Stimulated activated CD4-positive, alpha-beta T cell treated with anti-CD3 and anti-CD28 coated beads, Interleukin-1b, Interleukin-23, amount 100 ng/mL, for 4 hours (primary cell): Measurements from ENCODE around the gene LMBRD1.
"Not testable (repeated sequence)": the region's sequence is repeated elsewhere in the genome, so short reads cannot be mapped to it uniquely, and the experiment has no call there.

Experiments used
- DNase-seq, 2 donors: peaks; one replicate each; pipeline ENCODE4 v3.0.0-alpha.2; 2020; ENCODE audit warnings: low read depth in 2 of 2

The LMBRD1 gene

DNA sequence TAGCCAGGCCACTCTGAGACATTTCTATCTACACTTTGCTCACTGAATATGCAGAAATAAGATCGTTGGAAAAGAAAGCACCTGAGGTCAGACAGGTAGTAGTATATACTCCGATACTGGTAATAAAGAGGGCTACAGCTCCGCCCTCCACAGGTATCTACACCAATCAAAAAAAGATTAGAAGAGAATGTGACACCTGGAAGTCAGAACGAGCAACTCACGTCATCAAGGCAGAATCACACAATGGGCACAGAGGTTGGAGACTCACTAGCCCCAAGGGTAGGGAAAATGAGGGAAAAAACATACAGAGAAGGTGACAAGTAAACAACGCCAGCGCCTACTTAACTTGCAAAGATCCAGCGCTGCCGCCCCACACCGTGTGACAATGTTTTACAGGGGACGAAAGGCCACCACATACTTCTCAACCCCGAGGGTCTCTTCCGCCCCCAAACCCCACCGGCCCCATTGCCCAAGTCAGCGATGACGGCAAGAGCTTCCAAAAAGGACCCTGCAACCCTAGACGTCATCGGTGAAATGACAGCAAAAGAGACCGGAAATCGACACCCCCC is 653 bp downstream of the LMBRD1 start:
- DNase-seq = no peak

DNA sequence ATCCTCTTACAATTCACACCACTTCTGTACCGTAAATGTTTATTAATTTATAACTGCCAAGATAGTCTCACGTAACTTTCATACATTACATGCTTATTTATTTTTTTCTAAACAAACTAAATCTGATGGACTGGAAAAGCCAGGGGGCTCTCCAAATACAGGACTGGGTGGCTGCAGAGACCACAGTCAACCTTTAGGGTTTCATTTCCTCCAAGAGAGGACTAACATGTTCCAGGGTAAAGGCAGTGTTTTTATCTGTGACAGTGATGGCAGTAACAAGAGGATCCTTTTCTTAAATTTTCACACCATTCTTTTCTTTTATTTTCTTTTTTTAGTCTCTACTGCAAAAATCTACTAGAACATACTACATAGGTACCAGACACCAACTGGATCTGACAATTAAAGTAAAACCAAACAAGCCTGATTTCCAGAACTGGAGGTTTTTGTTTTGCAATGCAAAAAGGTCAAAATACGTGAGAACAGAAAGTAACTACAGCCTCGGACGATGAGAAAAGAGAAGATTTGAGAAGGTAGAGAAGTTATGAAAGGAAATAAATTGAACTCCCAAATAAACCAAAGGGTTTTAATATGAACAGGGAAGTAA is 1.2 kb downstream of the LMBRD1 start:
- no peak for DNase-seq

DNA sequence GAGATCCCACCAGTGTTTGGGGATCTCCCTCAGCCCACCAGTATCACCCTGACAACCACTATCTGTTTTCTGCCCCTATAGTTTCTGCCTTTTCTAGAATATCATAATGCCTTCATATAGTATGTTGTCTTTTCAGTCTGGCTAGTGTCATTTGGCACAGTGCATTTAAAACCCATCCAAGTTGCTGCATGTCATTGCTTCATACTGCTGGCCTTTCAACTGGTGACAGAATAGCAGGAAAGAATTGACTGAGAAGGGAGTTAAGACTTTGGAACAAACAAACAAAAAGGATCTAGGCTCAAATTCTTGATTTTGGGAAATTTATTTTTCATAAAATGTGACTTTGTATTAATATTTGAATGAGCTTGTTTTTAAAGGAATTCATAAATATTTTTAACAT is 4.5 kb downstream of the LMBRD1 start:
- DNase-seq = no peak

DNA sequence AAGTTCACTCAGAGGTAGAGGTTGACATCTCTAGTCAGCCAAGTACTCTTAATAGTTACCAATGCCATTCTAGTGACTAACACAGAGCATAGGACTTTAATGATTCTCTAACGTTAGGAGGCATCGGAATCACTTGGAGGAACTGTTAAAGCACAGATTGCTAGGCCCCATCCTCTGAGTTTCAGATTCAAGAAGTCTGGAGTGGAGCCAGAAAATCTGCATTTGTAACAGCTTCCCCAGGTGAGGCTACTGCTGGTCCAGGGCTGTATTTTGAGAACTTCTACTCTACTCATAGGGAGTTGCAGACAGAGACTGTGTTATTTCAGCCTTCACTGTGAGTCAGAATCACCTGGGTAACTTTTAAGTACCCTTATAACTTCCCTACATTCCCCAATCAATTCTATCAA is 5.7 kb downstream of the LMBRD1 start:
- no peak for DNase-seq

DNA sequence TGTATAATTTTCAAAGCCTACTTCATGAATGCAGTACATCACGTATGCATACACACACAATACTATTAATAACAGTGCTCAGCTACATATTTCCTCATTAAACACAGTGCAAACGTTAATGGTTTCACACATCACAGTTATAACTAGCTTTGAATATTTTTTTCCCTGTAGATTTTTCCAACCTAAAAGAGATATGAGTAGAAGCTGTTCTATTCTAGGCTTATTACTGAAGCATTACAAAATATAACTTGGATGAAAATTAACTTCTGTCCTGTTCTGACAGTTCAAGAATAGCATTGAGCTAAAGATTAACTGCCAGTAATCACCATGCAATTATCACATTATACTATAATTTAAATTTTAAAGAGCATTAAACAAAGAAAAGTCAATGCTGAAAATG is 6.2 kb downstream of the LMBRD1 start:
- no peak for DNase-seq

DNA sequence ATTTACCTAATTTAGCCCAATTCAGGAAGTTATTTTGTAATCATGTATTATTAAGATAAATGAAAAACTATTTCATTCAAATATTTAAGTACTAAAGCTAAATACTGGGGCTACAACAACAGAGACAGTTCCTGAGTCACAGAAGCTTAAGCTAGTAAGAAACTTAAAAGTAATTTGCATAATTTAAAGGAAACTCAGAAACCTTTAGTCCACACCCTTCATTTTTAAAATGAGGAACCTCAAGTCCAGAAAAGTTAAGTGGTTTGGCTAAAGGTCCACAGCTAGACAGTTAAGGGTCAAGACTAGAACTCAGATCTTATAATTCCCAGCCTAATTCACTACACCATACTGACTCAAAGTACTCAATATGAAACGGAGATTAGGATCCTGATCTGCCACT is 7.2 kb downstream of the LMBRD1 start:
- no peak for DNase-seq

DNA sequence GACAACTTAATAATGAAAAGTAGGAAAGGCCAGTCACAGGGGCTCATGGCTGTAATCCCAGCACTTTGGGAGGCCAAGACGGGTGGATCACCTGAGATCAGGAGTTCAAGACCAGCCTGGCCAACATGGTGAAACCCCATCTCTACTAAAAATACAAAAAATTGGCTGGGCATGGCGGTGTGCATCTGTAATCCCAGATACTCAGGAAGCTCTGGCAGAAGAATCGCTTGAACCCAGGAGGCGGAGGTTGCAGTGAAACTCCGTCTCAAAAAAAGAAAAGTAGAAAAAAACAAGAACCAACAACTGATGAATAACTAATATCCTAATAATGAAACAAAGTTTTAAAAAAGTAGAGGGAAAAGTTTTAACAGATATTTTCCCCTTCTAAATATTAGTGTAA is 9.4 kb downstream of the LMBRD1 start:
- DNase-seq = not testable (repeated sequence)

DNA sequence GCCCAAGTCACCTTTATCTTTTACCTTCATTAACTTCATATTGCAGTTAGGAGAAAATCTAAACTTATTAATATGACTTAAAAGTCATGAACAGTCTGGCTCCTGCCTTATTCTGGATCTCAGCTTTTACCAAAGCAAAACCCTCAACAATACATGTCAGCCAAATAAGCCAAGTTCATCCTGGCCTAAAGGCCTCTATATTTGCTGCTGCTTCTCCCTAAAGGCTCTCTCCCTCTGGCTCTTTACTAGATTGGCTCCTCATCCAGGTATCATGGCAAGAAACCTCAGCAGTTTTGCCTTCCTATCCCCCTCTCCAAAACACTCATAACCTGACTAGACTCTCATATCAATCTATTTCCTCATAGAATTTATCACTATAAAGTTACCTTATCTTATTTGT is 11.1 kb downstream of the LMBRD1 start:
- no peak for DNase-seq

DNA sequence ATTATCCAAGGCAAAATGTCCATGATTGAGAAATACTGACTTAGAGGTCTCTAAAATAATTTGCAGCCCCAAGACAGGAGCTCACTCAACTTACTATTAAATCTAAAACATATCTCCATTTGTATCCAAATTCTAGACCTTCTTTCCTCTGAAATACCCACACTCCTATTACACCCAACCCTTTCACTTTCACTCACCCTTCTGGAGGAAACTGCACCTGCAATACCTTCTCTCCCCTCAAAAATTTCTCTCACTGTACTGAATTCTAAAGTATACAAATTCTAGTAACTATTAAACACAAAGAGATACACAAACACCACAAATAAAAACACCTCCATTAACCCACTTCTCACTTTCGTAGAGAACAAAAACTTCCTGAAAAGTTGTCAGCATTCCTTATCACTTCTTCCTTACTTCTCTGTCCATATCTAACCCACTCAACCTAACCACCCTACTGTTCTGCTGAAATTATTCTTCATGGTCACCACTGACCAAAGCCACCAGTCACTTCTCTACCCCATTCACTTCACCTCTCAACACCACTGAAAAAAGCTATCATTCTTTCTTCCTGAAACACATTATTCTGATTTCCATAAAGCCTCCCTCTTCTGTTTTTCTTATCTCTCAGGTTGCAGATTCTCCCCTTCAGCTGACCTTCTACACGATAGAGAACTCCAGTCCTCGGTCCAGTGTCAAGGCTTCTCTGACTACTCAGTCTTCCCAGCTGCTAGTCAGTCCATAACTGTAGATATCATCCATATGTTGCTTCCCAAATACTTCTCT is 12.0 kb downstream of the LMBRD1 start:
- DNase-seq = no peak

DNA sequence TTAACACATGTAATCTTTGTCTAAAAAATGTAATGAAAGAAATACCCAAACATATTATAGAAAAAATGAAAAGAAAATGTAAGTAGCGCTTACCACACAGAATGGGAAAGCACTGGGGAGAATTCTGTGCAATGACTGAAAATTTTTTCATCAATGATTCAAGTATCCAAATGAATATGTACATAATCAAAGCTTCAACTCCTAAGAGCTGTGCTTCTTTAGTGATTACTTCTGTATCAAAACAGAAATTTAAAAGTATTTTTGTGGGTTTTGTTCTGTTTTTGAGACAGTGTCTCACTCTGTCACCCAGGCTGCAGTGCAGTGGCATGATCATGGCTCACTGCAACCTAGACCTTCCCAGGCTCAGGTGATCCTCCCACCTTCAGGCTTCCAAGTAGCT is 13.7 kb downstream of the LMBRD1 start:
- no peak for DNase-seq

DNA sequence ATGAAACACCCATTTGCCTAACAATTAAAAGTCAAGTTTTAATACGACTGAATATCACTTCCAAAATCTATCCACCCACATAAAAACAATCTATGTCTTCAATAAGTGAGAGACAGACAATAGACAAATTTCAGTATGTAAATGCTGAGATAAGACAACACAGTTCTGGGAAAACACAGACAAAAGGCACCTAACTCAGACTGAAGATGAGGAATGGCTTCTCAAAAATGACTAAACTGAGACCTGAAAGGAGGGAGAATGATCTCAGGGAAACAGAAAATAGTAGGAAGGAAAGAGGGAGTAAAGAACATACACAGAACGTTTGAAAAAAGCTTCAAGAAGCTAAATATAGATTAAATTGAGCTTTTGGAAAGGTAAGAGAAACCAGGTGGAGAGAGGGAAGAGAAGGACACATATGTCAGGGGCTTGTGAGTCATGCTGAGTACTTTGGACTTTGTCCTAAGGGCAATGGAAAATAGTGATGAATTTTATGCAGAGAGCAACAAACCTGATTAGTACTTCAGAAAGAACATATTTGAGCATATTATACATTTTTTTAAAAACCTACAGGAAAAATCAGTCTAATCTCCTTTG is 16.1 kb downstream of the LMBRD1 start:
- DNase-seq = no peak

DNA sequence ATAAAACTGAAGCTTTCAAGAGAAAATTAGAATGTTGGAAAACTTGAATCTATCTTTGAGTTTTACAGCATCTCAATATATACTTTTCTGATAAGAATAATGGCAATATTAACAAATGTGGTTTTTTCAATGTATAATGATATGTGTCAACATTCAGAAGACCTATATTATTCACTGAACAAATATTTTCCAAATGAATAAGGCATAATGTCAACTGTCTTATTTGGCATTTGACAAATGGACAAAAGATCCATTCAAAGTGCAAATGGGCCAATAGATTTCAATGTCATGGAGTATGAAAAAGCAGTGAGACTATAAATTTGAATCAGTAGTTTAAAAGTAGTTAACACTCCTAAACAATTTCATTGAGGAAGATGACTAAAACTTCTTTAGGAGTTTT is 20.9 kb downstream of the LMBRD1 start:
- DNase-seq = no peak

DNA sequence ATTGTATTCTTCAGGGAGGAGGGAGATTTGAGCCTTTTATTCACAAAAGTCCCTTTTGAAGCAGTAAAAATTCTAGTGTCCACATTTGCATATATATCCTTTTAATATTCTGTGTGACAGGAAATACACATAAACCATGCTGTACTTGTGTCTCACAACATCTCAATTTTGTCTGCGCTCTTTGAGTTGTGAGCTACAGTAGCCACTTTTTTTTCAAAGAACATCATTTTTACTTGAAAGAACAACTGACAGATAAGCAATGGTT is 21.3 kb downstream of the LMBRD1 start:
- DNase-seq = no peak

DNA sequence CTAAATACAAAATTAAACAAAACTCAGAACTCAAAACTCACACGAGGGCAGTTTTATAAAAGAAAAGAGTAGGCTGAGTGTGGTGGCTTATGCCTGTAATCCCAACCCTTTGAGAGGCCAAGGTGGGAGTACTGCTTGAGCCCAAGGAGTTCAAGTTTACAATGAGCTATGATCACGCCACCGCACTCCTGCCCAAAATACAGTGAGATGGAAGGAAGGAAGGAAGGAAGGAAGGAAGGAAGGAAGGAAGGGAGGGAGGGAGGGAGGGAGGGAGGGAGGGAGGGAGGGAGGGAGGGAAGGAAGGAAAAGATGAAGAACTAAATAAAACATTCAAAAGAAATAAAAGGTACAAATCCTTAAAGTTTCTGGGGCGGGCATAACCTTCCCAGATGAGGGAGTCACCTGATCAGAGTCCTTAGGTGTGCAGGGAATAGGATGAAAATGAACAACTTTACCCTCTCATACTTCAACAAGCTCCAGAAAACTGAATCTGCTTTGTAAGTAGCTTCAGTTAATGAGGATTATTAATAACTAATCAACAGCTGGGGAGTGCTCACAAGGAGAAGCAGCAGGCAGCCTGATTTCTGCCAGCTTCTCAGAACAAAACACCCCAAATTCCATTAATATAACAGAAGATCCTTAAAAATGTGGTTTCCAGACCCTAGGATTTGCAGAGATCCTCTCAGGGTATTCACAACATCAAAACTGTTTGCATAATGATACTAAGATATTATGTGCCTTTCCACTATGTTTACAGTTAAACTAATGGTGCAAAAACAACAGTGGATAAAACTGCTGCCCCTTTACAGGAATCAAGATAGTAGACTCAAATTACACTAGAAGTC is 21.8 kb downstream of the LMBRD1 start:
- no peak for DNase-seq

DNA sequence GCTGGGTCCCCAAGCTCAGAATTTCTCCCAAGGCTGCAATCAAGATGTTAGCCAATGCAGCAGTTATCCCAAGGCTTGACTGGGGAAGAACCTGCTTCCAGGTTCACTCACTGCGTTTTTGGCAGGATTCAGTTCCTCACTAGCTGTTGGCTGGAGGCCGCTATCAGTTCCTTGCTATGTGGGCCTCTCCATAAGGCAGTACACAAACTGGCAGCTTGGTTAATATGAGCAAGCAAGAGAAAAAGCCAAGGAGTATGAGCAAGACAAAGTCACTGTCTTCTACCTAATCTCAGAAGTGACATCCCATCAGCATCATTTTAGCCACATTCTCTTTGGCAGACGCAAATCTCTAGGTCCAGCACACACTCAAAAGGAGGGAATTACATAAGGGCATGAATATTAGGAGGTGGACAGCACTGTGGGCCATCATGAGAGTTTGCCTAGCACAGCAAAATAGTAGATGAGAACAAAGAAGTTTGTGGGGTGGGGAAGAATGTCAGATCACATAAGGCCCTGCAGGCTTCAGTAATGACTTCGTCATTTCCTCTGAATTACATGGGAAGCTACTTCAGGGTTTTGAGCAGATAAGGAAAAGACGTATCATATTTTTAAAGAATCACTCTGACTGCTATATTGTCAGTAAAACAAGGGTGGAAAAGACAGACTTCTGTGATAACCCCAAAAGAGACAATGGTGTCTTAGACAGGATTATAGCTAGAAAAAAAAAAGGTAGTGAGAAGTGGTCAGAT is 25.5 kb downstream of the LMBRD1 start:
- DNase-seq = no peak

DNA sequence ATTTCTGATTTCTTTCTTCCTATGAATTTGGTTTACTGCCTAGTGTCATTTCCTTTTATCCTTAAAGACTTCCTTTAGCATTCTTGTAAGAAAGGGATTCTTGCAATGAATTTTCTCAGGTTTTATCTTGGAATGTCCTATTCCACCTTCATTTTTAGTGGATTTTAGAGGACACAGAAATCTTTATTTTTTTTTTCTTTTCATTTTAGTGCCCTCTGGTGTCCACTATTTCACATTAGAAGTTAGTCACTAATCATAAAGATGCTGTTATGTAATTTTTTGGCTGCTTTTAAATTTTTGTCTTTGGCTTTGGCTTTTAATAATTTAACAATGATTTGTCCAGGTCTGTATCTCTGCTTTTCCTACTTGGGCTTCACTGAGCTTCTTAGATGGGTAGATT is 28.1 kb downstream of the LMBRD1 start:
- DNase-seq = no peak

DNA sequence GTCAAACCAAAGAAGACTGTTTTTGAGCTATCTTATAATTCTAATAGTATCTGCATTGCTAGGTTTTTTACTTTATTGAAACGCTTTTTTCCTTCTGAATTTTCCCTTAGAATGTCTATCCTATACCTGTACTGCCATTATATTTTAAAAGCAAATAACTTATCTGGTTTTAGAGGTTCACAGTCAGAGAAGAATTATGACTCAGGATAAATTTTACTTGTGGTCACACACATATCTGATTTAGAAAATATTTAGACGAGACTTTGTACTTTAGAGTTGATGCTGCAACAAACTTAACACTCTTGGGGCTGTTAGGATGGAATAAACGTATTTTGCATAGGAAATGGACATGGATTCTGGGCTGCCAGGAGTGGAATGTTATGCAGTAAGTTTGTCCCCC is 33.0 kb downstream of the LMBRD1 start:
- DNase-seq = no peak

DNA sequence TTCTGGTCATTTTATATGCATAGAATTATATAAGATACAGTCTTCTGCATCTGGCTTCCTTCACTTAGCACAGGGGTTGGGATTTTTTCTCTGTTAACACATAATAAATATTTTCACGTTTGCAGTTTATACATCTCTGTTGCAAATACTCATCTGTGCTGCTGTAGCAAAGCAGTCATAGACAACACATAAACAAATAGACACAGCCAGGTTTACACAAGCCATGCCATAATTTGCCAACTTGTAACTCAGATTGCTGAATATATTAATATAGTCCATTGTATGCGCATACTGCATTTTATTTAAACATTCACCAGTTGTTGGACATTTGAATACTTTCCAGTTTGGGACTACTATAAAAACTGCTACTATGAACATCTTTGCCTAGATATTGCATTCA is 35.0 kb downstream of the LMBRD1 start:
- no peak for DNase-seq

DNA sequence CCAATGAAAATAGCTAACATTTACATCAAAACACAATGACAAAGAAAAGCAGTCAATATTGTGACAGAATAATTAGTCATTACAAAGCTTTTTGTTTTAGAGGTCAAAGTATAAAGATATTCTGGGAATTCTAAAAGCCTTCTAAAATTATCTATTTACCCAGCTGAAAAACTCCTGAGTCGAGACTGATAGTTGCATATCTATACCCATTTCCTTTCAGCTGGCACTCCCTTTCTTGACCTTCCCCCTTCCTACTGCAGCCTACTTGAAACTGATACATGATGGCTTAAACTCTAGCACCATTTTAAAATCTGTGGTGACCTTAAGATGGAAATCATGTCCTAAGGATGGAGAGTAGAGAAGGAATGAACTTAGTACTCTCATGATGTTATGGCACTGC is 38.6 kb downstream of the LMBRD1 start:
- DNase-seq = no peak

DNA sequence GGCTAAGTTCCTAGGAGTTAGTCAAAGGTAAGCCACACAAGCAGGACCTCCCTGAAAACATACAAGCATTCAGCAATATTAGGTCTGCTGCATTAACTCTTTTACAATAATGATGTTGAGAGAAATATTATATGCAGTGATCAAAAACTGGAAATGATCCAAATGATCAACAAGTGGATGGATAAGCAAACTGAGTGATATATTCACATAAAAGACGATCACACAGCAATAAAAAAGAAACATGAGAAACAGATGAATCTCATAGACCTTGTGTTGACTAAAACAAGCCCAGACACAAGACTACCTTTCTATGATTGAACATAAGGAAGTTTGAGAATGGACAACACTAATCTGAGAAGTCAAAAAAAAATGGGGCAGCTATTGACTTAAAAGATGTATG is 39.9 kb downstream of the LMBRD1 start:
- DNase-seq = no peak

DNA sequence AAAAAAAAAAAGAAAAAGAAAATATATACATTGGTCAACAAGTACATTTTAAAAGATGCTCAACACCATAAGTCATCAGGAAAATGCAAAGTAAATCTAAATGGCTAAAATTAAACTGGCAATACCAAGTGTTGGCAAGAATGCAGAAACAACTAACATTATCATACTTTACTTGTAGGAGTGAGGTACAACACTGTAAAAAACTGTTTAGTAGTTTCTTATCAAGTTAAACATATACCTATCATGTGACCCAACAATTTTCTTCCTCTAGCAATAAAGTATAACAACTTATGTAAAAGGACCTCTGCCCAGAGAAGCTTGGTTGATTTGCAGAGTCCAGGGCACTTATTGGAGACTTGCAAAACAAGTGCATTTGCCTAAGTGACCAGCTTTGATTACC is 40.4 kb downstream of the LMBRD1 start:
- DNase-seq = no peak

DNA sequence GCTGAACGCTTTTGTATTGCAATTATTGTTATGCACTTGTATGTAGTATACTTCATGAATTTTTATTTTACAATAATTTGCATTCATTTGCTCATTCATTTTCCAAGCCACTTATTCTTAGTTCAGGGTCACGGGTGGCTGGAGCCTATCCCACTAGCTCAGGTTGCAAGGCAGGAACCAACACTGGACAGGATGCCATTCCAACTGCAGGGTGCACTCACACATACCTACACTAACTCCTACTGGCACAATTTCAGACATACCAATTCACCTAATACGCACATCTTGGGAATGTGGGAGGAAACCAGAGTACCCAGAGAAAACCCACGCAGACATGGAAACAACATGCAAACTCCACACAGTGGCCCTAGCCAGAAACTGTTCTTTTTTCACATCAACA is 61.8 kb downstream of the LMBRD1 start:
- no peak for DNase-seq
